Right lobe of liver (tissue), 4 donors: ENCODE data around the gene RASD2.

ENCODE experiments used
- CTCF ChIP-seq, 4 donors: fragments of 200-600 bp in 3 of 4; fragments of 450-650 bp in 1 of 4; IDR thresholded peaks; one replicate each; pipeline versions ENCODE4 v1.5.1 to v1.8.0; 2016 to 2022; ENCODE audit warnings: antibody characterized with exemption in 4 of 4, mild to moderate bottlenecking in 2 of 4
- POLR2A ChIP-seq: fragments of 450-650 bp; IDR thresholded peaks from one replicate; pipeline ENCODE4 v1.6.1; 2017; ENCODE audit warnings: antibody characterized with exemption, mild to moderate bottlenecking
- donor health status: DM: no; HTN: no; CAD: no.
- donor health status: DM: no; HTN: no; CAD: no.
- donor health status: DM: no; HTN: yes; CAD: no.

DNA sequence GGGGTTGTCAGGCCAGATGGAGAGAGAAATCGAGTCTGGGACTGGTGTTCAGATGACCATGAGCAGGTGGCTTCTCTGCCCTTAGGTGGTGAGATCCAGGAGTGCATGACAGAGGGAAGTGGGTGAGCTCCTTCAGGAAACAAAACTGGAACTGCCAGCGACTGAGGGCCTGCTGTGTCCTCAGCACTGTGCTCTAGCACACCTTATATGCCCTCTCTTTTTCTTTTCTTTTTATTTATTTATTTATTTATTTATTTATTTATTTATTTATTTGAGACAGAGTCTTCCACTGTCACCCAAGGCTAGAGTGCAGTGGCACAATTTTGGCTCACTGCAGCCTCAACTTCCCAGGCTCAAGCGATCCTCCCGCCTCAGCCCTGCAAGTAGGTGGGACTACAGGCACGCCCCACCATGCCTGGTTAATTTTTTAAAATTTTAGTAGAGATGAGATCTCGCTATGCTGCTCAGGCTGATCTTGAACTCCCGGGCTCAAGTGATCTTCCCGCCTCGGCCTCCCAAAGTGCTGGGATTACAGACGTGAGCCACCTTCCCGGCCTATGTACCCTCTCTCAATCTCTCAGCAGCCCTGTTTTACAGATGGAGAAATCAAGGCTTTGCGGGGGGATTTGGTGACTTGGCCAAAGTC, 14.8 kb upstream of the RASD2 start:
- TF ChIP-seq CTCF (IDR thresholded peaks at IDR 0.05) (no peak), POLR2A (no peak)
